ENCODE data around the gene ACTG2.
"Not testable (repeated sequence)": the region's sequence is repeated elsewhere in the genome, so short reads cannot be mapped to it uniquely, and the experiment has no call there.

The ACTG2 gene

DNA sequence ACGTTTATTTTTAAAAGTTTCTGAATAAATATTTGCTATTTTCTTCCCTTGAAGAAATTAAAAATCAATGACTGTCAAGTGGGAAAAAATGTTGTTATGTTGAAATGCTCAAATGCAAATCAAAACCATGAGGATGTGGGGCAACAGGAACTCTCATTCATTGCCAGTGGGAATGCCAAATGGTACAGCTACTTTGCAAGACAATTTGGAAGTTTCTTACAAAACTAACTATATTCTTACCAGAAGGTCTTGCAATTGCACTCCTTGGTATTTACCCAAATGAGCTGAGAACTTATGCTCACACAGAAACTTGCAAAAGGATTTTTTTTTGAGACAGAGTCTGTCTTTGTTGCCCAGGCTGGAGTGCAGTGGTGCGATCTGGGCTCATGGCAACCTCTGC lies 7.4 kb upstream of the ACTG2 start:
- no peak for DNase-seq (ENCODE audit: low read depth)
- no peak for TF ChIP-seq CTCF (conservative IDR thresholded peaks at IDR 0.05; ENCODE audit: control insufficient read depth, insufficient read depth, low read depth, low read length)
- no peak overlapping the region for H3K4me3 ChIP-seq (ENCODE audit: control insufficient read depth, low read depth, low read length)

GRCh38 chr2:73886357-73886756 lies 6.5 kb upstream of the ACTG2 start:
- no peak for TF ChIP-seq CTCF (conservative IDR thresholded peaks at IDR 0.05; ENCODE audit: control insufficient read depth, insufficient read depth, low read depth, low read length)
- H3K4me3 ChIP-seq (ENCODE audit: control insufficient read depth, low read depth, low read length): no peak overlapping the region
- DNase-seq (ENCODE audit: low read depth): no peak

GRCh38 chr2:73887596-73888353 lies 5.0 kb upstream of the ACTG2 start:
- not testable (repeated sequence) for H3K4me3 ChIP-seq (ENCODE audit: control insufficient read depth, low read depth, low read length); DNase-seq (ENCODE audit: low read depth)

GRCh38 chr2:73888388-73888787 lies 4.4 kb upstream of the ACTG2 start:
- no peak for TF ChIP-seq CTCF (conservative IDR thresholded peaks at IDR 0.05; ENCODE audit: control insufficient read depth, insufficient read depth, low read depth, low read length)
- H3K4me3 ChIP-seq (ENCODE audit: control insufficient read depth, low read depth, low read length): no peak overlapping the region
- DNase-seq (ENCODE audit: low read depth): no peak

DNA sequence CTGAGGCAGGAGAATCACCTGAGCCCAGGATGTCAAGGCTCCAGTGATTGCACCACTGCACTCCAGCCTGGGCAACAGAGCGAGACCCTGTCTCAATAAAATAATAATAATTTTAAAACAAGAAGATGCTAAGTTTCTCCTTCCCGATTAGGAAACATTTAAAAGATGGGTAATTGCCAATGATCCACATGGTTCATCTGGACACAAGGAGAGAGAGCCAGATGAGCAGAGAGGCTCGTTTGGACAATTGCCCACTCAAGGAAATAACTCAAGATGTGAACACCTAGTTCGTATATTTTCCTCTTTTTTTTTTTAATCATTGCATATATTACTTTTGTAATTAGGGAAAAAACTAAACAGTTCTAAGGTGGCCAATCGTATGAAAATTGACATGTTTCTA lies 3.6 kb upstream of the ACTG2 start:
- DNase-seq (ENCODE audit: low read depth): peak; percentile 12
- no peak overlapping the region for H3K4me3 ChIP-seq (ENCODE audit: control insufficient read depth, low read depth, low read length)
- TF ChIP-seq CTCF (conservative IDR thresholded peaks at IDR 0.05; ENCODE audit: control insufficient read depth, insufficient read depth, low read depth, low read length): no peak

DNA sequence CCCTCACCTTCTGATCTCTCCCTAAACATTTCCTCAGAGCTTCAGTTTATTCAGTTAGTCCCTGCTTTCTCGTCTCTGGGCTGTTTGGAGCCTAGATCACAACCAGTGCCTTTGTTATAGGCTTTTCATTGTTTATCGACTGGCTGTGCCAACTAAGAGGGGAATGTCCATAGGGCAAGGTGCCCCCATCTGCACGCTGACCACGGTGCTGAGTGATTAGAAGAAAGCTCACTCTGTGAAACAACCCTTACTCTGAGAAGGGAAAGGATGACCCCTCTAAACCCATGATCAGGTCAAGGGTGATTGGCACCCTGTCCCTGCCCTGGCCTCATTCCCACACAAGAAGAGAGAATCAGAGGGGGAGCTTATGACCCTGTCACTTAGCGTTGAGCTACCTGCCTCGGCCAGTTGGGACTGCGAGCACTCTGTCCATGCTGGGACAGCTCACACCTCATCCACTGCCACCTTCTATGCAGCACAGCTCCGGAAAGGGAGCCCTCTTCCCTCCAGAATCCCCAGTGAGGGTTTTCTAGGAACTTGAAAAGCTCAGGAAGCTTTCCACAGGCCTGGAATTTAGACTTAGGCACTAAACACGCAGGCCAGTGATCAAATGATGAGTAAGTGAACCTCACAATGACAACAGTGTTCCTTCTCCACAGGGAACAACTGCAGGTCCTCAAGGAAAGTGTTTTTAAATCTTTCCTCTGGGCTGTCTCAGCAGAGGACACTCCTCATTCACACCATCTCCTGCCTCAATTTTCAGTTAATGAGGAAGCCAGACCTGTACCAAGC lies 2.3 kb upstream of the ACTG2 start:
- peak; percentile 8 for DNase-seq (ENCODE audit: low read depth)

More for the DNA sequence above, 2.3 kb upstream of the ACTG2 start:
- no peak overlapping the region for H3K4me3 ChIP-seq (ENCODE audit: control insufficient read depth, low read depth, low read length)
- no peak for TF ChIP-seq CTCF (conservative IDR thresholded peaks at IDR 0.05; ENCODE audit: control insufficient read depth, insufficient read depth, low read depth, low read length)
